ENCODE measurements around the gene TRPV3. TPM values are rescaled to one million over a fixed set of nuclear protein-coding genes. Genes with fewer than 3 reads are reported as not detected.
"Not testable (repeated sequence)": the region's sequence is repeated elsewhere in the genome, so short reads cannot be mapped to it uniquely, and the experiment has no call there.

The TRPV3 gene
- total RNA-seq, 1 experiment from 2014 or later: 0.61 TPM

DNA sequence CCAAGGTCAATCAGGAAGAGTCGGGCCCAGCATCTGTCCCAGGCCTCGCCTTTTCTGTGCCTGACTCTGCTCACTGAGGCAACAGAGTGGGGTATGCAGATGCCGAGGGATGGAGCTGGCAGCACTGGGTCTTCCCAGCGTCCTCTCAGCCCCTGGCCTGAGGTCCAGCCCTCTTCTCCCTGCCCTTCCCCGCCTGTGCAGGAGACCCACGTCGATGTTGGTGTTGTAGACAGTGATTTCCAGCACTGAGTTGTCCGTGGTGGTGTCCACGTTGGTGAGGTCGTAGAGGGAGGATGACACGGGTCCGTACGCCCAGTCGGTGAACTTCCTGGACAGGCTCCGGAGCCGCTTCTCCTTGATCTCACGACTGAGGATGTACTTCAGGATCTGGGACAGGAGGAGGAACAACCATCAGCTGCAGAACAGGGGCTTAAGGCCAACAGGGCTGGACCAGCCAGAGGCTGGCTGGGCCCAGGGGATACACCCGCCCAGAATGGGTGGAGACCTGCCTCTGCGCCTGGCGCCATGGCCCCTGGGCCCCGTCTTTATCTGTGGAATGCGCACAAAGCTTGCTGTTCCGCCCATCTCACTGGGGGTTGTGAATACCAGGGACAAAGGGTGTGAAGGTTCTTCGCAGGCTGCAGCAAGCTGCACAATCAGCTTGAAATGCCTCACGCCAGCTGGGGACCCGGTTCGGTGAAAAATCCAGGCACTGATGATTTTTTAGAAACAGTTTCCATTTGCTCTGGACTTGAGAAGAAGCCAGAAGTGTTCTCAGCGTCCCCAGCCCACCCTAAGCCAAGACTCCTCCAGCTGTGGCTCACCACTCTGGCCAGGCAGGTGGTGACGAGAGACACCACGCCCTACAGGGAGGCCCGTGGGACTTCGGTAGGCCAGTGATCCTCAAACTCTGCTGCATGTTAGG, 27.5 kb downstream of the TRPV3 start:
- in situ Hi-C loops (cut with HindIII; ENCODE audit: low sequenced_read_pairs): no loop called here
- DNase-seq (ENCODE audit: low spot score): no peak

DNA sequence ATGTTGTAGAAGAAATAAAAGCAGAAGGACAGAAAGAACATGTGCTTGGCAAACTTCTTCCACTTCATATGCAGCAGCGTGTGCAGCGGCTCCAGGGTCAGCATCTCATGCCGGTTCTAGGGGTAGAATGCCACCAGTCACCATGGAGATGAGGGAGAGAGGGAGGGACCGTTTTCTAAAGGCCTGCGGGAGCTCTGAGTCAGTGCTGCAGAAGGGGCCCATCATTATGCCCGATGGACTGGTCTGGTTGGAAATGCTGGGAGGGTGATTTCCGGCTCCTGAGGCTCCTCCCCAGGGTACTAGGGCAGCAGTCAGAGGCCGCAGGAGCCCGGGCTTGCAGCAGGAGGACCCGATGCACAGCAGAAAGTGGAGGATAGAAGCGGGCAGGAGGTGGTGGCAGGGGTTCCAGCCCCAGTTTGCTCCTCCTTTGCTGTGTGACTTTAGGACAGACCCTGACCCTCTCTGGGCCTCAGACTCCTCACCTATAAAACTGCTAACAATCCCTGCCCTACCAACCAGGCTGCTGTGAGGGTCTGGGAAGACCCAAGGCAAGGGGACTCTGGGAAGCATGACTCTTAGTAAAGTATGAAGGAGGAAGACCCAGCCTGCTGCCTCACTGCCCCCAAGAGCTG, 28.6 kb downstream of the TRPV3 start:
- in situ Hi-C loops (cut with HindIII; ENCODE audit: low sequenced_read_pairs): no loop called here
- no peak for DNase-seq (ENCODE audit: low spot score)

DNA sequence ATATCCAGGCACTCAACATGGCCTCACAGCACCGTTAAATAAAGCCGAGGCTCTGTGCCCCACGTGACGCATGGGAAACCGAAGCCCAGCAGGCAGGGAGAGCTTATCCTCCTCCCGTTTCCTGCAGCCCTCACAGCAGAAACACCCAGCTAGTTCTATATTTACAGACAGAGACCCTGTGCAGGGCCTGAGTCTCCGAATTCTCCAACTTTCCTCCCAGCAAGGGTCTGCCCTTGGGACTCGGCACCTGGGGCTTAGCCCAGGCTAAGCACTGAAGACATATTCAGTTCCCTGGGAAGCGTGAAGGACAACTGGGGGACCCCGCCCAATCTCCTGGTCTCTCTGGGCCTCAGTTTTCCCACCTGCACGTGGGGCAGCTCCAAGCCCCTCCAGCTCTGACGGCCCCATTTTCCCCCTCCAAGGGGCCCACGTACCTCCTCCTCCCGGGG, 29.2 kb downstream of the TRPV3 start:
- in situ Hi-C loops (cut with HindIII; ENCODE audit: low sequenced_read_pairs): no loop called here

DNA sequence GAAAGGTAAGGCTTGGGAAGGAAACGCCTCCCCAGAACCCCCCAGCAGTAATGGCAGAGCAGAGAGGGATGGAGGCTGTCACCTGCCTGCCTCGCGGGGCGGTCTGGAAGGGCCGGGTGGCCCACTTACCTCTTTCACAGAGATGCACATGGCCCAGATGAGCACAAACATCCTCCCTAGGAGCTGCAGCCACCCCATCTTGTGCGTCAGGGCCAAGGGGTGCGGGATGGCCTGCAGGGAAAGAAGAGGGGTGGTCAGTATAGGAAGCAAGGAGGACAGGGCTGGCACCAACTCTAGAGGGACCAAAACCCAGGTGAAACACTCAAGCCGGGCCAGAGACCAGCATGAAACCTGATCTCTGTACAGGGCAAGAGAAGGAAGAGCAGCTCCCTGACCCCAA, 29.7 kb downstream of the TRPV3 start:
- DNase-seq (ENCODE audit: low spot score): no peak
- in situ Hi-C loops (cut with HindIII; ENCODE audit: low sequenced_read_pairs): no loop called here

More for the DNA sequence above, 29.2 kb downstream of the TRPV3 start:
- no peak for DNase-seq (ENCODE audit: low spot score)

DNA sequence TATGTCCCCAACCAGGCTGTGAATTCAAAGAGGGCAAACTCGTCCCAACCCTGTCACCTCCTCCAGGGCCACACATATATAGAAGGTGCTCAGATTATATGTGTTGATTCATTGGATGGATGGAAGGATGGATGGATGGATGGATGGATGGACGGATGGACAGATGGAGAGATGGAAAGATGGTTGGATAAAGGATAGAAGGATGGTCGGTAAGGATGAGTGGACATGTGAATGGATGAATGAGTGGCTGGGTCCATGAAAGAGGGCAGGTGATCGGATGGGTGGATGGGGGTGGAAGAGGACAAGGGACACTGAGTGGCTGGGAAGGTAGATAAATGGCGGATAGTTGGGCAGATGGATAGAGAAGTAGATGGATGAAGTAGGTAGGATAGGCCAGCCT, 30.1 kb downstream of the TRPV3 start:
- in situ Hi-C loops (cut with HindIII; ENCODE audit: low sequenced_read_pairs): no loop called here
- no peak for DNase-seq (ENCODE audit: low spot score)

DNA sequence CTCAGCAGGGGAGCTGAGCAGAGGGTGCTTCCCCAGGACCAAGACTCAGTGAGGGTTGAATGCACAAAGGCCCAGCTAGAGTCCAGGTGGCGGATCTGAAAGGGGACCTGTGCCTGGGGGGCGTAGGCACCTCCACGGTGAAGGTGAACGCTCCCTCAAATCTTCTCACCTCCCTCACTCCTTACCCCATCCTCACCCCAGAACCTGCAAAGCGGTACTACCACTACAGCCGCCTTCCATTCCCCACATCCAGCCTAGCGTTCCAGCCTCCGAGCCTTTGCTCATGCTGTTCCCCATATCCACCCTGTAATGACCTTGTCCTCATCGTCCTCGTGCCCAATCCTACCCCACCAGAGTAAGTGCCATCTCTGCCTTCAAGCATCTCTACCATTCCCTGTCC, 30.6 kb downstream of the TRPV3 start:
- in situ Hi-C loops (cut with HindIII; ENCODE audit: low sequenced_read_pairs): no loop called here
- DNase-seq (ENCODE audit: low spot score): no peak

DNA sequence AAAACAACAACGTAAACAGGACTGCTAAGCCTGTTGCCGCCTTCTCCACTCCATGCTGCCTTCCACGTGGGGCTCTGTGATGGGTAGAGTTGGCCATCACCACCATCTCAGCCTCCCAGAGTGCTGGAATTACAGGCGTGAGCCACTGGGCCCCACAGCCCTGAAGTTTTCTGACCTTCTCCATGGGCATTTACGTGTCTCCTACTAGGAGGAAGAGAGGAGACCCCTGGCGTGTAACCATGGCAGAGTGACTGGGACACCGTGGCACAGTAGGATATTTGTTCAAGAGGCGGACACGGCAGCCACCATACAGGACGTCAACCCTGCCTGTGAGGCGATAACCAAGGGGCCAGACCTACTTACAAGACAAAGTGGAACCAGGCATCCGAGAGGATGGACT, 31.1 kb downstream of the TRPV3 start:
- DNase-seq (ENCODE audit: low spot score): no peak
- in situ Hi-C loops (cut with HindIII; ENCODE audit: low sequenced_read_pairs): no loop called here

DNA sequence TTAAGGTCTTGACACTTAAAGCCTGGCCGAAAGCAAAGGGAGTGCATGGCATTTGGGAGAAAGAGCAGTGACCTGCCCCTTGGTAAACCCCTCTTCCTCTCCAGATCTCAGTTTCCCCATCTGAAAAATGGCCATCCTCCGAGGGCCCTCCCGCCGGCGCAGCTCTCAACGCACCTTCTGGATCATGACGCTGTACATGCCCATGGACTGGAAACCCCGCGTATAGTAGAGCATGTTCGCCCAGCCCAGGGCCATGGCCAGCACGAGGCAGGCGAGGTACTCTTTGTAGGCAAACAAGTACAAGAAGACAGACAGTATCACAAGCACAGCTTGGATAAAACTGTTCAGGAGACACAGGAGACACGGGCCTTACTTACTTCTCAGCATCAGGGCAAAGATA, 33.6 kb downstream of the TRPV3 start:
- DNase-seq (ENCODE audit: low spot score): no peak
- in situ Hi-C loops (cut with HindIII; ENCODE audit: low sequenced_read_pairs): no loop called here

DNA sequence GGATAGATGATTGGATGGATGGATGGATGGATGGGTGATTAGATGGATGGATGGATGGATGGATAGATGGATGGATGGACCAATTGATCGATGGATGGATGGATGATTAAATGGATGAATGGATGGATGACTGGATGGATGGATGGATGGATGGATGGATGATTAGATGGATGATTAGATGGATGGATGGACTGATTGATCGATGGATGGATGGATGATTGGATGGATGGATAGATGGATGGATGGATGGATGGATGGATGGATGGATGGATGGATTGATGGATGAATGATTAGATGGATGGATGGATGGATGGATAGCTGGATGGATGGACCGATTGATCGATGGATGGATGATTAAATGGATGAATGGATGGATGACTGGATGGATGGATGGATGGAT, 38.1 kb downstream of the TRPV3 start:
- in situ Hi-C loops (cut with HindIII; ENCODE audit: low sequenced_read_pairs): not testable (repeated sequence)

DNA sequence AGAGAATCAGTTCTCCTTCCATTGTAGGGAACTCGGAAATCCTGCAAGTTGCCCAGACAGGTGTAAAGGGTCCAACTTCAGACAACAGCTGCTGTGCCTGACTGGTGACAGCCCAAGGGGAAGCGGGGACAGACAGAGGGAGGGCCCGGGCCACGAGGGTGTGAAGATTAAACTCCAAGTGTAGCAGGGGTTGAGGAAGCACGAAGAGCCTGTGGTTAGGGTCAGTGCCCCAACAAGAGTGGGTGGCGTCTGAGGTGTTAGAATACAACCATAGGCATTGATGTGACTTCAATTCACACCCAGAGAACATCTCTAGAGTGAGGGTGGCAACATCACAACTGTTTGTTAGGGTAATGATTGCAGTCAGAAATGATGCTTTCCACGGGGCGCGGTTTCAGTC, 42.7 kb downstream of the TRPV3 start:
- DNase-seq (ENCODE audit: low spot score): no peak
- in situ Hi-C loops (cut with HindIII; ENCODE audit: low sequenced_read_pairs): no loop called here

More for the DNA sequence above, 38.1 kb downstream of the TRPV3 start:
- not testable (repeated sequence) for DNase-seq (ENCODE audit: low spot score)

DNA sequence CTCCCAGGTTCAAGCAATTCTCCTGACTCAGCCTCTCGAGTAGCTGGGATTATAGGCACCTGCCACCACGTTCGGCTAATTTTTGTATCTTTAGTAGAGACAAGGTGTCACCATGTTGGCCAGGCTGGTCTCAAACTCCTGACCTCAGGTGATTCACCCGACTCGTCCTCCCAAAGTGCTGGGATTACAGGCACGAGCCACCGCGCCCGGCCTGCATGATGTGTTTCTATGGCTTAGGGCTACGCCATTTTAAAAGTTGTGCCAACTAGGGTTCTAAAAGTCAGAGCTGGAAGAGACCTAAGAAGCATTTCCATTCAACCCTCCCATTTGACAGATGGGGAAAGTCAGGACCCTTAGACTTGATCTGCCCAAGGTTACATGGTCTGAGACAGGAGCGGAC, 43.4 kb downstream of the TRPV3 start:
- DNase-seq (ENCODE audit: low spot score); in situ Hi-C loops (cut with HindIII; ENCODE audit: low sequenced_read_pairs): not testable (repeated sequence)

DNA sequence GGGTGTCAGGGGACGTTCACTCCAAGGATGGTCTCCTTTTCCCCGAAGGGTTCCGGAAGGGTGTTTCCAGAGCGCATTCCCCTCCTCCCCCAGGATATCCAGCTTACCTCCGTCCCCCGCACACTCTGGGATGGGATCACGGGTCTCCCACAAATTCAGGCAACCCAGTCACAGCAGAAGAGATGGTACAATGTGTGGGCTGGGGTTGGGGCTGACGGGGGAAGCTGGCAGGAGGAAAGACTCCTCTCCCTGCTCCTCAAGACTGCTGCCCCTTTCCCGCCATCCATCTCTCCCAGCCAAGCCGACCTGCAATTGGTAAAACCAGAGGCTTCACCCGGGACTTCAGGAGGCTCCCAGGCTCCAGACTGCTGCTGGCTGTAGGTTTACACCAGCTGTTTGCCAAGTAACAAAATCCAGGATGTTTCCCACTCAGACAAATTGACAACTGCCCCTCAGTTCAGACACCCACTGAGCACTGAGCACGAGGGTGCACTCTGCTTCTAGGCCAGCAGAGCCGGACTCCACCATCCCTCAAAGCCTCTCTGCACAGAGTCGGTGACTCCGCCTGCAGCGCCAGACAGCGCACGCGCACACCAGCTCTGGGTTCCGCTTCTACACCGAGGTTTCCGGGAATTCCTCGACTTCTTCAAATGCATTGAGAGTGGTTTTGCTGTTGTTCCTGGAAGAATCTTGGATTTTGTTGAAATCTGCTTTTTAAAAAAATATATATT, 44.1 kb downstream of the TRPV3 start:
- DNase-seq (ENCODE audit: low spot score): no peak

DNA sequence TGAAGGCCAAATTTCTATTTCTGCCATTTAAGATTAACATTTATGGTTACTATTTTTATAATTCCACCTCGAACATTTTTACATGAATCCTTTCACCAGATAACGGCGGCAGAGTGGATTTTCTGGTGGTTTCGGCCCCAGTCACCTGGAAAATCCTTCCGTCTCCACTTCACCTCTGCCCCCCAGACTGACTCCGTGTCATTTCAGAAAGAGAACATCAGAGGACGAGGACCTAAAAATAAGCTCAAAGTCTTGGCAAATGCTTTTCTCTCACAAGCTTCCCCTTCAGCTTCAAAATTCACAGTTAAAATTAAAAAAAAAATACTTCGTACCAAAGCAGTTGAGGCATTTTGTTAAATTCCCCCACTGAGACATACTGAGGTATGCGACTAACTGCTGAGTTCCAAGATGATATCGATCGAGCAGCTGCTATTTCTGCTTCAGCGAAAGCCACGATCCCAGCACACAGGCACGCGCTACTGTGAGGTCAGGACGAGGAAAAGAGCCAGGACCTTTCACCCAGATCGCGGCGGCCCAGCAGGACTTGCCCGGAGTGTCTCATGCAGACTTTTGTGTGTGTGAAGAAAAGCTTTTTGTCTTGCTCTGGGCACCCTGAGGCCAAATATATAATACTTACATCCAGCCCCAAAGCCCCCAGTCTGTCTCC, 45.0 kb downstream of the TRPV3 start:
- in situ Hi-C loops (cut with HindIII; ENCODE audit: low sequenced_read_pairs): no loop called here
- DNase-seq (ENCODE audit: low spot score): peak; percentile 30

More for the DNA sequence above, 44.1 kb downstream of the TRPV3 start:
- in situ Hi-C loops (cut with HindIII; ENCODE audit: low sequenced_read_pairs): no loop called here

DNA sequence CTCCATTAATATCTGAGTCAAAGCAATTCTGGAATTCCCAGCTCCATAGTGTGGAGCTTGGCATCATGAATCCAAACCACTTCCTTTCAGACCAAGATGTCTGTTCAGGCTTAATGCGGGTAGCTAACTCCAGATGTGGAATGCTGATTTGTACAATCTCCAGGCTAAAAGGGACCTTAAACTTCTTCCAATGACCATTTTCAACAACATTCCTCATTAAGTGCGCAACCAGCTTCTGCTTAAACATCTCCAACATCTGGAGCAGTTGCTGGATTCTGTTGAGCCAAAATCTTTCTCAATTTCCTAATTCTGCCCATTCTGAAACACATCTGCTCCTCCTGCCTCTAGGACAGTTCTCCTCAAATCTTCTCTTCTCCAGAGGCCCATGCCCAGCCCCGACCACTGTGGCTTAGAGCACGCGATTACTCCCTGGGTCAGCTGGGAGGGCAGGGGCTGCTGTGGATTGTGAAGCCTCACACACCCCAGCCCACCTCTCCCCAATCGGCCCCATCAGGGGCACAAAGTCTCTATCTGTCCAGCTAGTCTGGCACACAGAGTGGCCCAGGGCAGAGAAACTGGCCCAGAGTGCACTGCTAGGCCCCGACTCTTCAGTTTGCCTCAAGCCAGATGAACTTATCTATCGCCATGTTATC, 45.6 kb downstream of the TRPV3 start:
- in situ Hi-C loops (cut with HindIII; ENCODE audit: low sequenced_read_pairs): no loop called here
- DNase-seq (ENCODE audit: low spot score): no peak

DNA sequence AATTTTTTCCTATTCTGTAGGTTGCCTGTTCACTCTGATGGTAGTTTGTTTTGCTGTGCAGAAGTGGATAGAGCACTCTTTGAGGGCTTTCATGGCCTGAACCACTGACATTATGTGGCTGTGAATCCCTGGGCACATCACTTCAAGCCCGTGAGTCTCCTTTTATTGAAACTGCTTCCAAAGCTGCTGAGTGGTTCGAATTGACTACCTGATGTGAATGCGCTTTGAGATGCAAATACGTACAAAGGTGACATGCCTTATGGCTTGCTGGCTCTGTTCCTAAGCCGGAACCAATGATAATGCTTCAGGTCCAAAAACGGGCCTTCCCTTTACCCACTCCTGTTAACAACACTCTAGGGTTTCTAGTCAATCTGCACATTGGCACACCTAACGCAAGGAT, 47.5 kb downstream of the TRPV3 start:
- no peak for DNase-seq (ENCODE audit: low spot score)
- in situ Hi-C loops (cut with HindIII; ENCODE audit: low sequenced_read_pairs): no loop called here

DNA sequence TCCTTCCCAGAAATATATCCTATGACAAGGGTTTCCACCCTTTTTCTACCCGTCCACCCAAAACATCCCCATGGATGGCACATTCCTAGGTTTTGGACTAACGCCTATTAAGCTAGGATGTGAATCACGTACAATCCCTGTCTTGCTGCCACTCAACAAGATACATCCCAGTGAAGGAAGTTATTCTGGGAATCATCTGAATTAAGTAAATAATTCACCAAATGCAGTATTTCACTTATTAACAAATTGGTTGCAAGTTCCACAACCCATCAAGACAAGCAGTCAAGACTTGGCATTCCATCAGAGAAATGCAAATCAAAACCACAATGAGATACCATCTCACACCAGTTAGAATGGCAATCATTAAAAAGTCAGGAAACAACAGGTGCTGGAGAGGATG, 49.7 kb downstream of the TRPV3 start:
- in situ Hi-C loops (cut with HindIII; ENCODE audit: low sequenced_read_pairs): no loop called here
- no peak for DNase-seq (ENCODE audit: low spot score)

DNA sequence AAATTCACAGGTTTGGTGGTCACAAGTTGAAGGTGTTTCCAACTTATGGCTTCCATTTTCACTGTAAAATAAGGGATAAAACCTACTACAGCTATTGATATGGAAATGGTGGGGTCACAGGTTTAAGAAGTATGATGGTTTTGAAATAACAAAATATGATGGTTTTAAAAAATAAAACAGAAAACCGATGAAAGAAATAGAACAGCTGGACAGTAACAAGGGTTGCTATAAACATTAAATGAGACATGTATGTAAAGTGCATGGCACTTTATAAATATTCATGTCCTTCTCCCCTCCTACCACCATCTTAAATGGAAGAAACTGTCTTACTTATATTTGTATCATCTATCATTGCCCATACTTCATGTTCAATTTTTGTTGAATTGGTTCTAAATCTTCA, 50.5 kb downstream of the TRPV3 start:
- DNase-seq (ENCODE audit: low spot score): no peak
- in situ Hi-C loops (cut with HindIII; ENCODE audit: low sequenced_read_pairs): no loop called here

DNA sequence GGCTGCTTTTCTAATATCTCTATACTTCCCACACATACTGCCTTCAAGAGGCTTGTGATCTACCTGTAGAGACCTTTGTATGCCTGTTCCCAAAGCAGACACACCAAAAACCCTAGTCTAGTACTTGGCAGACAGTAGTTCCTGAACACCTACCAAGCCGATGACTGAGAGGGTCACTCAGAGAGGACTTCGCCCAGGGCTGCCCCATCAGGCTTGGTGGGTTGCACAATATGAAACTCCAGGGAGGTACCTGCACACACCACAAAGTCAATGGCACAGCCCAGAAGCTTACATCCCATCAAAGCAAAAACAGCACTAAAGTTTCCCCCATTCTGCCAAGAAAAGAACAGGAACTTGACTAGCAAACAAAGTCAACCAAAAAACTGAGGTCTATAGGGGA, 51.6 kb downstream of the TRPV3 start:
- no peak for DNase-seq (ENCODE audit: low spot score)
- in situ Hi-C loops (cut with HindIII; ENCODE audit: low sequenced_read_pairs): no loop called here

DNA sequence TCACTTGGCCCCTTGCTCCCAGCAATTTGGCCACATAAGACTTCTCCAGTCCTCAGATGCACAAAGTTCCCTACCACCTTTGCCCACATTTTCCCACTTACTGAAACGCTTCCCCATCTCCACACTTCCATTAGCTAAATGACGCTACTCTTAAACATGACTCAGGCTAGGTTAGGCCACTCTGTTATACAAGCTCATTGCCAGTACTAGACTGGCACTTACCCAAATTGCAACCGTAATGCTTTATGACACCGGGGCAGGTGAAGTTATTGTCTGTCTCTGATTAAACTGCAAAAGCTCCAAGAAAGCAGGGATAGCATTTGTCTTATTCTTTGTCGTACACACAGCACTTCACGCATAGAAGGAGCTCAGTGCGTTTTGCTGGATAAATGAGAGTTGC, 52.6 kb downstream of the TRPV3 start:
- no peak for DNase-seq (ENCODE audit: low spot score)
- in situ Hi-C loops (cut with HindIII; ENCODE audit: low sequenced_read_pairs): no loop called here

All from G401 (cell line).